NCI-H187 treated with DMSO at 0.1 percent for 48 hours (cell line): Measurements from ENCODE around the gene PTTG2.
"Not testable (repeated sequence)": the region's sequence is repeated elsewhere in the genome, so short reads cannot be mapped to it uniquely, and the experiment has no call there.

ENCODE experiments used
- DNase-seq: peaks from one replicate; lab custom pipeline; 2025; lab: John Stamatoyannopoulos, UW

PTTG2 gene

DNA sequence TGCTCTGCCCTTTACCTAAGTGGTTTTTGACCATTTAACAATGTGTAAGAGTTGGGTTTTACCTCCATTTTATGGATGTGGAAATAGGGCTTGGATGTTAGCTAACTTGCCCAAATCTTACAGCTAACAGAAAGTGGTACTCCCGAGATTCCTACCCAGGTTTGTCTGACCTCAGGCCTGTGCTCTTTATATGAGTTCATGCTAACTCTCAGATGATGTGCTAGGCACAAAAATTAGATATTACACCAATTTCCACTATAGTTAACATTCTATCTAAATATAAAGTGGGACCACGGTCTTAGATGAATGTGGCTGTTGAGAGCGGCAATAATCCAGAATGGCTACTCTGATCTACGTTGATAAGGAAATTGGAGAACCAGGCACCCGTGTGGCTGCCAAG lies at the start of gene PTTG2:
Gene PTTG2 (plus strand): TSS at position 301 of the 400 bp plus-strand sequence. CDS start 37 bp downstream, at position 338.
- DNase-seq: no peak

DNA sequence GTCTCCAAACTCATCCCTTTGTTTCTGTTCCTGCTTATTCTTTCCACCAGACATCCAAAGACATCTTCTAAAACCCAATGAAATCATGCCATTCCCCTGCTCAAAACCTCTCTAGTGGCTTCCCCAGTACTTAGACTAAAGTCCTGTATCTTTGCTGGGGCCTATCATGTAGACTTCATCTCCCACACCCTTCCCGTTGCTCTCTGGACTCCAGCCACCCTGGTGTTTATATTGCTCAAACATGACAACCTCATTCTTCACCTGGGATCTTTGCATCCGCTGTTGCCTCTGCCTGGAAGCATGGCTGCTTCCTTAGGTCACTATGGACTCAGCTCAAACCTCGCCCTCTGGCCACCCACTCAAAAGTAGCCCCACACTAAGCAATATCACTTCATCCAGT lies 45.7 kb upstream of the PTTG2 start:
- no peak for DNase-seq

DNA sequence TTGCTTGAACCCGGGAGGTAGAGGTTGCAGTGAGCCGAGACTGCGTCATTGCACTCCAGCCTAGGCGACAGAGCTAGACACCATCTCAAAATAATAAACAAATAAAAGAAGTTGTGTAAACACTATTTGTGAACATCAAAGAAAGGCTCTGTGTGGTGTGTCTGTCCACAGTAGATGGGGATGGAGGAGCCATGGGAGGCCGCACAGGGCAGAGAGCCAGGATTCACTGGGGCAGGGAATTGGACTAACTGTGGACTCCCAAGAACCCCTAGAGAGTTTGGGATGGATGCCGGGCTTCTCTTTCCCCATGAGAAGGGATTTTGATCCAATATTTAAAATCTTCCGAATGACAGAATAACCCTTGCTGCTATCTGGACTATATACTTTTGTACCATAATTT lies 42.8 kb upstream of the PTTG2 start:
- no peak for DNase-seq

DNA sequence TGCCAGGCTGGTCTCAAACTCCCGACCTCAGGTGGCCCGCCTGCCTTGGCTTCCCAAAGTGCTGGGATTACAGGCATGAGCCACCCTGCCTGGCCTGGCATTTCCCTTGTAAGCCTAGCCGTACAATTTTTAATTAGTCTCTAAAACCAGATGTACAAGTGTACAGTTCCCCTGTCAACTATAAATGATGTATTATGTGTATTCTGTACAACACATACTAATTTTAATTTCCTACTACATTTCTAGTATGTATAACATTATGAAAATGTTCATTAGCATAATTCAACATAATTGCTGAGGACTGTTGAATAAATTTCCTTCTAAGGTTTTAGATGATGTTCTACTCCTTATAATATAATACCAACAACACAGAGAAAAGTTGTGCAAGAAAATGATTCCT lies 41.5 kb upstream of the PTTG2 start:
- DNase-seq: no peak

DNA sequence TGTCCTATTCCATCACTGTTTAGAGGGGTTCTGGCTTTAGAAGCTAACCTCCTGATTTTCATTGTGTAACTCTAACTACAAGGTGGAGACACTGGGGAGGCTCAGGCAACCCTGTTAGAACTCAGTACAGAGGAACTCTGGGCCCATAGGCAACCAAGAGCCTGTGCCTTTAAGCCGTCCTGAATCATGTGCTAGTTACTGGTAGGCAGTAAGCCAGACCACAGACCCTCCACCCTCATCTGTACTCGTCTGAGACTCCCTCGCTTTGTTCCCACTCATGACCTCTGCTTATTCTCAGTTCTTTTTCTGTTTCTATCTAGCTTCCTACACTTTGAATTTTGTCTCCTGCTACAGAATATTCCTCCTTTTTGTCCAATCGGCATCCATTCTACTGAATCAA lies 37.9 kb upstream of the PTTG2 start:
- DNase-seq: no peak

DNA sequence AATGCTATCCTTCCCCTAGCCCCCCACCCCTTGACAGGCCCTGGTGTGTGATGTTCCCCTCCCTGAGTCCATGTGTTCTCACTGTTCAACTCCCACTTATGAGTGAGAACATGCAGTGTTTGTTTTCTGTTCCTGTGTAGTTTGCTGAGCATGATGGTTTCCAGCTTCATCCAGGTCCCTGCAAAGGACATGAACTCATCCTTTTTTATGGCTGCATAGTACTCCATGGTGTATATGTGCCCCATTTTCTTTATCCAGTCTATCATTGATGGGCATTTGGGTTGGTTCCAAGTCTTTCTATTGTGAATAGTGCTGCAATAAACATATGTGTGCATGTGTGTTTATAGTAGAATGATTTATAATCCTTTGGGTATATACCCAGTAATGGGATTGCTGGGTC lies 37.1 kb upstream of the PTTG2 start:
- not testable (repeated sequence) for DNase-seq

DNA sequence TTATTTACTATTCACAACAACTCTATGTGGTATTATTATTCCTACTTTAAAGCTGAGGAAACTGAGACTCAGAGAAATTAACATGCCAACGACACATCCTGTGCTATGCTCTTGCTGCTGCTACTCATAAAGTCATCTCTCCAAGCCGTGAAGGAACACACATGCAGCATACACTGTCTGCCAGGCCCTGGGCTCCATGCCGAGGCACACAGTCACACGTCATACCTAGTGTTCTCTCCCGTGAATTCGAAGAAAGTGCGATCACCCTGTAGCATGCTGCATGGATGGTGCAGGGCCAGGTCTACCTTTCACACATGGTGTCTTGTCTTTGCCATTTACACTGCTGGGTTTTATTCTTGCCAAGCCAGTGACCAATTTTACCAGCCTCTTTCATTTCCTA lies 35.3 kb upstream of the PTTG2 start:
- no peak for DNase-seq

DNA sequence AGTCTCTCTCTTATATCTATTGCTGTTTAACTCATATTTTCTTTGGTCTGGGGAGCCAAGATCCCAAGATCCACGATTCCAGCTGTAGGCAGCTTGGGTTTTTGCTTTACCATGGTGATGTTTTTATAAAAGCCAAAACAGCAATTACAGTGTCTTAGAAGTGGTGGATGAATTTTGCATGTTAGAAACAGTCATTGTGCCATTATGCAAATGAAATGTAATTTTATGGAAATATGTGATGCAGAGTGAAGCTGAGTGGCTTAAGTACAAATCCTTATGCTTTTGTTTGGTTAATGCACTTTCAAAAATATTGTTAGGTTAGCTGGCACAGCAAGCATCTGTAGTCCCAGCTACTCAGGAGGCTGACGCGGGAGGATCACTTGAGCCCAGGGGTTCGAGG lies 32.8 kb upstream of the PTTG2 start:
- DNase-seq: no peak

DNA sequence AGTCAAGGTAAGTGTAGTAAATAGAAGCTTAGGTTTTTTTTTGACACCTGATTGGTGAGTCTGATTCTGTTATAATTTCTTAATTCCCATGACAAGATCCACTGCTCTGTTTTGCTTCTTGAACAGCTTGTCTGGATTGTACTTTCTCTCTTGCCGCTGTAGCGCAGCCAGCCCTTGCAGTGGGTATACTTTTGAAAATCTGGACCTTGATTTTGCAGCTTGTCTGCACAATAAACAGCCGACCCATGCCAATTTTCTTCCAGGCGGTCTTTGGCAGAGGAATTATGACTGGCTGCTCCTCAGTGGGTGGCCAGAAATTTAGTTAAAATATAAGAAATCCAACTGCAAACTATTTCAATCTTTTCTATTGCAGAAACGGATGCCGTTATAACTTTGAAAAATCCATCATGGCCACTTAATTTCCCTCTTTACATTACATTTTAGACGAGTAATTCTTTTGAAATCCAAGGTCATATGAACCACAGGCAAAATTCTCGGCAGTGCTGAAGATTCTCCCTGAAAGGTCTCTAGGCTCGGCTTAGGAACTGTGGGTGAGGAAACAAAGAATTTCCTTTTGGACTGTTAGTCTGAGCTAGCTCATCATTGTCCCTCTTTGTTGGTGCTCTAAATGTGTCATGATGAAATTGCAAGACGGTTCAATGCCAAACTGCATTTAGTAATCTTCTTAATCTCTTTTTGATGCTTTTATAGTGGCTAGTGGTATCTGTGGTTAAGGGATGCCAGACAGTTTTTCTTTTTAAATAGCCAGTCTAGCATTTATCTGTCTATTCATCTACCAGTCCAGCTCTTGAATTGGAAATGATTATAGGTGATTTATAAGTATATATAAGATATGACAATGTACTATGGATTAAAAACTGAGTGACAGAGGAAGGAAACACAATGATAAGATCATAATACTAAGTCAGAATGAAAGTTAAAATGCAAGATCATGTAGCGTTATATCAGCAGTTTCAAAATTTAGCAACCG lies 31.5 kb upstream of the PTTG2 start:
- DNase-seq: no peak

DNA sequence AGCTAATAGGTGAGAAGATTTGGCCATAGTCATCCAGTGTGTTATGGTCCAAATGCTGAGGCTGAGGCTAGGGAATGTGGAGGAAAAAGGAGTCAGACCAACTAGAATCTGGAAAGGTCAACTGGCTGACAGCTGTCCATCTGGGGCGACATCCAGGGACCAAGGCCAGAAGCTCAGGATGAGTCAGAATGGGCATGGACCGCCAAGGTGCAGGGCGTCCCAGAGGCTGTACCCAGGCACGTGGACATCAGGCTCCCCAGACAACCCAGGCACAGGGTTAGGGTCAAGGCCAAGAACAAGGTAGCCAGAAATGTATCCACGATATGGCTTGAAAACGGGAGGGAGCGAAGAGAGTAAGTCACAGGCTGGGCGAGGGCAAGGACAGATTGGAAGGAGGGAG lies 26.1 kb upstream of the PTTG2 start:
- DNase-seq: no peak

DNA sequence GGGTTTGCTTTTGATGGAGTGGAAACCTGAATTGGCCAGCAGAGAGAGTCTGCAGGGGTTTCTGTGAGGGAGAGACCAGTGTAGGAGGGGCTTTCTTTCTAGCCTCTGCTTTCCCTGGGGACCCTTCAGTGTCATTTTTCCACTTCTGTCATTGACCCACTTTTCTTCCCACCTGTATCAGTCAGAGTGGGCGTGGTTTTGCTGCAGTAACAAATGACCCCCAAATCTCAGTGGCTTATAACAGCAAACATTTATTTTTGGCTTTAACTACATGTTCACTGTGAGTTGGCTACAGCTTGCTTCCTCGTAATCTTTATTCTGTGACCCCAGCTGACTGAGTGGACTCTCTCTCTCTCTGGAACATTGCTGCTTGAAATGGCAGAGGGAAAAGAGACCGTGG lies 25.6 kb upstream of the PTTG2 start:
- DNase-seq: no peak

DNA sequence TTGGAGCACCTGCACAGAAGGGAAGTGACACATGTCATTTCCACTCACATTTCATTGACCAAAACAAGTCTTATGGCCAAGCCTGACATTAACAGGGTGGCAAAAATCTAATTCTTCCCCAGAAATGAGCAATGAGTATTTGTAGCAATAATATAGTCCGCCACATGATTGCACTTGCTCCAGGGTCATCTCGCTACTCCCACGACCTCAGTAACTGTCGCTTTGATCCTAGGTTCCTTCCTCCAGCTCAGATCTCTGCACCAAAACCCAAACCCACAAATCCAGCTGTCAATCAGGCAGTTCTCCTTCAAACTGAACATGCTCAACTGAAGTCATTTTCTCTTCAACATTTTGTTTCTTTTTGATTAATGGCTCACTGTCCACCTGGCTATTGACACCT lies 25.2 kb upstream of the PTTG2 start:
- DNase-seq: no peak

DNA sequence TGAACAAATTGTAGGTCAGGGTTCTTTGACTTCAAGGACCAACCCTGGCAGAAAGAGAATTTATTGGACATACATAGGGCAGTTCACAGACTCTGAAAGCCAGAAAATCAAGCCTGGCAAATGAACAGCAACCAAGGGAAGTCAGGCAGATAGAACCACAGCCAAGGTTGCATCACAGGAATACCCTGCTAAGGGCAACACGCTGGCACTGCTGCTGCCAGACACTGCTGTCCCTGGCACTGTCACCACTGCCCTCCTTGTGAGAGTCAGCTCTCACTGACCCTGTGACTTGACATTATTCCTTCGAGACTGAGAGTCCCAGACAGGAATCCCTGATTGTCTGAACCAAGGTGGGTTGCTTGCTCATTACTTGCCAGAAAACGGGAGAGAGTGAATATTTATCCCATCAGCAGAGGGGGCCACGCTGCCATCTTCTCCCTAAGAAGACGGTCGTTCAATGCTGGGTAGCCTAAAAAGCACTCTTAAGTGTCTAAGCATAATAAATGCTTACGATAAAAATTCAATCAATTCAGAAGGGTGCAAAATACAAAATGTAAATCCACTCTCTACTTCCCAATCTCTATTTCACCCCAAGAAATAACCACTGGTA lies 23.2 kb upstream of the PTTG2 start:
- no peak for DNase-seq

DNA sequence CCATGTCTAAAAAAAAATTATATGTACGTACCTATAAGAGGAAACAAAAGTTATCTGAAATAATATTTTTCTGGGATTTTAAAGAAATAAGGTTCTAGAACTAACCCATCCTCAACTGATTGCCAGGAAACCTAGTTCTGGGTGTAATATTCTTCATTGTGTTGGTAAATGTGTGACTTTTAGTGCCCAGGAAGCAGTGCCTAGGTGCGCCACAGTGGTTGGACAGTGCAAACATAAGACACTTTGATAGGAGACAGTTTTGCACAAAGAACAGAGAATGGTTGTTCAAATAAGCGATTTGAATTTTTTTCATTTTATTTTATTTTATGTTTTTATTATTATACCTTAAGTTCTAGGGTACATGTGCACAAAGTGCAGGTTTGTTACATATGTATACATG lies 22.0 kb upstream of the PTTG2 start:
- DNase-seq: no peak

DNA sequence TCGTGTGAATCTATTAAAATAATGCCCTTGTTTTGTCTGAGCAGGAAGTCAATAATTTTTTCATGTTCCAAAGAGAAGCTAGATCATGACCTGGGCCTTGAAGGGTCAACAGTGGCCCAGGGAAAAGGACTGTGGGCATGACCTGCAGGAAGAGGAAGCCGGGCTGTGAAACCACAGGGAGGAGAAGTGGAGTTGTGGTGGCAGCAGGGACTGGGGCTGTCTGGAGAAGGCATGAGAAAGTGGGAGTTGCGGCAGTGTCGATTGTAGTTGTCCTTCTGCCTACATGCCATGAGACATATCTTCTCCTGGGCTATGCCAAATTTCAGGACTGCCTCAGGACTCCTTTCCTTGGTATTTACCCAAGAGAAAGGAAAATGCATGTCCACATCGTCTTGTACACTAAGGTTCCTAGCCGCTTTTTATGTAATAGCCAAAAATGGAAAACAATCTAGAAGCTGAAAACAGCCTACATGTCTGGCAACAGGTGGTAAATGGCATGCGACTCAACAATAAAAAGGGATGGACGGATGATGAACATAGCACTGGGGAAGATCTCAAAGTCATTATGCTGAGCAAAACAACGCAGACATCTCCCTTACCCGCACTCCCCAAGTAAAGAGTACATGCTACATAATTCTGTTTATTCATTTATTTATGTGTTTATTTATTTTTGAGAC lies 13.6 kb upstream of the PTTG2 start:
- no peak for DNase-seq

DNA sequence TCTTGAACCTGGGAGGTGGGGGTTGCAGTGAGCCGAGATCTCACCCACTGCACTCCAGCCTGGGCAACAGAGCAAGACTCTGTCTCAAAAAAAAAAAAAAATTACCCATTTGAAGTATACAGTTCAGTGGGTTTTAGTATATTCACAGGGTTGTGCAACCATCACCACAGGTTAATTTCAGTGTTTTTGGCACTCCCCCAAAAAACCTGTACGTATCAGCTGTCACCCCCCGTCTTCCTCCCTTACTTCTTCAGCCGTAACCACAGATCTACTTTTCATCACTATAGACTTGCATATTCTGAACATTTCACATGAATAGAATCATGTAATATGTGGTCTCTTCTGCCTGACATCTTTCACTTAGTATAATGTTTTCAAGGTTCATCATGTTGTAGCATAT lies 11.7 kb upstream of the PTTG2 start:
- no peak for DNase-seq

DNA sequence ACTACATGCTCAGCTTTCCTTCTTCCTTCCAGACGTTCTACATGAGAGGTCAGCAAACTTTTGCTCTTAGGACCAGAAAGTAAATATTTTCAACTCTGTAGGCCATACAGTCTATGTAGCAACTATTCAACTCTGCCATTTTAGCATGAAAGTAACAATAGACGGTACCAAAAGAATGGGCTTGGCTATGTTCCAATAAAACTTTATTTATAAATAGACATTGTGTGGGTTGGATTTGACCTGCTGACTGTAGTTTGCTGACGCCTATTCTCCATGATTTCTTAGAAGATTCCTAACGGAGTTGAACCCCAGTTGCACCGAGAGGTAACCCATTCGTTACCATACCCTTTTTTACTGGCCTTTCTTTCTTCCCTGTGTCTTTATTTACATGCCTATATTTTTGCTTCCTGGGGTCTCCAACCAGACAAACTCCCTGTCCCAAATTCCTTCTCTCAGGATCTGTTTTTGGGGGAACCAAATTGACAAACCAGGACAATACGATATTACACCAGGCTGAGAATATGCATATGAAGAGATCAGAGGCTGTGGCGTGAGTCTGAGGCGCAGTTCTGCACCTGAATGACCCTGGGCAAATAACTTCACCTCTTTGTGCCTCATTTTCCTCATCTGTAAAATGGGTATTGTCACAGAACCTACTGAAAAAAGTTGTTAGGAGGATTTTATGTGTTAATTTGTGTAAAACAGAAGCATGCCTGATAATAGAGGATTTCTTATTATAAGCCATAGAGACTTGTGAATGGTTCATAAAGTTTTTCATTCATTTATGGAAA lies 10.4 kb upstream of the PTTG2 start:
- DNase-seq: no peak

DNA sequence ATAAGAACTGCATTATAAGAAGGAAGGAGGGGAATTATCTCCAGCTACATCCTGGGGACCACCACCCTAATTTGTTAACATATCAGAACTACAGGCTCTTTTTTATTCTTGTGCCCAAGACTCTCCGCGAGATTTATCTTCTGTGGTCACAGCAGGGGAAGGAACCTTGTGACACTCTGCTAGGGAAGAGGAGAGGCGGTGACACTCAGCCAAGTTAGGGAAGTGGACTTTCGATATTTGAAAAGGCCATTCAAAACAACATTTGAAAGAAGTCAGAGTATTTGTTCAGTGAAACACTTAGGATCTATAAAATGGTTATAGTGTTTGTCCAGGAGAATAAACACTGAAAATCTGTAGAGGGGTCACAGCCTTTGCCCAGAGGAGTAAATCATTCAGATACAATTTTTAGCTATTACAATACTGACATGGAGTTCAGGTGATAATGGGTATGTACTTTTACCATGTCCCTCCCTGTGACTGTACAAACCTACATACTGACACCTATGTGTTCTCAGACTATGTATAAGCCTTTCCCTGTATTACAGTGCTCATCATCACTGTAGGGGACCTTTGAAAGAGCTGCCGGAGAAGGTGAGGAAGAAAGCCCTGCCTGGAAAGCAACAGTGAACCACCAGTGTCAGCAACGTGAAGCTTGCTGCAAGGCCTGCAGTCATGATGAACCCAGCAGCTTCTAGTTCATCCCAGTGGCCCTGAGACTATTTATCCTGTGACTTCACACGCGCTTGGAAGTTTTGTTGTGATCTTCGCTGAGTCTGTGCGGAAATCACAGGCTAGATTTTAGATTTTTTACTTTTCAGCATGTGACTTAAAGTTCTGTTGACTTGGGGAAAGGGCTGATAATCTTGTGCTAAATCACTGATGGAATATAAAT lies 8.5 kb upstream of the PTTG2 start:
- DNase-seq: no peak

DNA sequence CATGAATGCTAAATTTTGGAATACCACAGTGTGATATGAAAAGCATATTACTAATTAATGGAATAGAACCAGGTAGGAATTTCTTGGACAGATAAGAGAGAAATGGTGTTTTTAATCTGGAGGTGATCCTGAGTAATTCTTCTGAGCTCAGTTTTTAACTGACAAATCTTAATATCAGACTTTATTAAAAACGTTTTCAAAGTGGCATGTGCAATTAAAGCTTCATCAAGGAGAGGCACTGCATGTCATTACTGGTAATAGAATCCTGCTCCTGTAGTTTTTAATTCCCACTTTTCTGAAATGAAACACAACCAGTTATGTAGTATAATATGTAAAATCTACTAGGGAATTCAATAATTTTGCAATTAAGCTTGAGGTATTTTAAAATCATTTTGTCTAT lies 7.0 kb upstream of the PTTG2 start:
- no peak for DNase-seq

DNA sequence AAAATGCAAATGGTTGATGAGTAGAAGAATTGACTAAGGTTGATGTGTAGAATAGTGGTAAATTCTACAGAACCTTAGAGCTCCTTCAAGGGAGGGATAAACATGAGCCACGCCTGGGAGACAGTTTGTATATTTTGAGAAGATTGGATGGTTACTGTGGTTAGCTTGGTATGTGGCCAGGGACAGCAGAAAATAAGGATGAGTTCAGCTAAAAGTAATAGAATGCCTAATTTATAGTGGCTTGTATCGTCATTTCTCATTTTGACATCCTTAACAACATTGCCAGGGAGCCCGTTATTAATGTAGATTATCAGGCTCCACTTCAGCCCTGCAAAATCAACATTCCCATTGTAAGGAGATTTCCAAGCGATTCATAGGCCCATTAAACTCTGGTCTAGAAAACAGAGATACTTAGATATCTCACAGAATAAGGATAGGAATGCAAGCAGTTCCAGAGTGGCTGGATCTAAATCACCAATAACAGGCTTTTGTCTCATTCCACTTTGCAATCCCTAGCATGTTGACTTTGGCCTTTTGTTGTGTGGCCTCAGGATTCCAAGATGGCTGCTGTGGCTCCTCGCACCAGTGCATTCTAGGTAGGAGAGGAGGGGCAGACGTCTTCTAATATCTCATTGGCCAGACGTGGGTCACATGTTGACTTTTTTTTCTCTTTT lies 6.4 kb upstream of the PTTG2 start:
- no peak for DNase-seq

DNA sequence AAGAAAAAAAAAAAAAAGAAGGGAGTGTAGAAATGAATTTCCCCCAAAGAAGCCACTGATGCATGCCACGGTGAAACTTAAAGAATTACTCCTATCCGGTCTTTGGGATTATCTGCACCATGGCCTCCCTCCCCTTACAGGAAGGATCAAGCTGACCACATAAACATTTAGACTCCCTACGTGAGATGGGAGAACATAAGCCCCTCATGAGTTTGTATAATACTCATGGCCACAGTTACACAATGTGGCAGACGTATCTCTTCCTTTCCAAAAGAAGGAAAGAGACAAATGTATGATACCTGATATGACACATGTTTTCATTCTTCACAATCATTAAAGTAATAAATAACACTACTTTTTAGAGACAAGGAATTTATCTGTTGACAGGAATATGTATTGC lies 3.3 kb upstream of the PTTG2 start:
- no peak for DNase-seq
